OCI-LY3 (cell line): ENCODE results near the gene PRKD3.

Source experiments
- H2AFZ ChIP-seq: fragments of 200-600, 300-600 bp; shearing (Covaris generic); 2 replicates; pipeline ENCODE4 v1.6.0; 2014; ENCODE audit warnings: antibody characterized with exemption, low read depth, low read length
- H3K27ac ChIP-seq: fragments of 200-600, 300-600 bp; sonication (generic); 2 replicates; pipeline ENCODE4 v1.5.1; 2014; ENCODE audit warnings: mild to moderate bottlenecking, low read length, moderate library complexity, mixed read lengths
- H3K27me3 ChIP-seq: fragments of 200-600, 300-600 bp; sonication (generic); 2 replicates; pipeline ENCODE4 v1.6.1; 2014; ENCODE audit warnings: low read depth, low read length, mixed read lengths
- H3K36me3 ChIP-seq: fragments of 200-600, 300-600 bp; sonication (generic); replicated peaks from 2 replicates; pipeline ENCODE3; 2014; ENCODE audit warnings: low read depth, low read length, mixed read lengths
- H3K4me1 ChIP-seq: fragments of 300-600, 200-600 bp; sonication (generic); 2 replicates; pipeline ENCODE4 v1.6.1; 2014; ENCODE audit warnings: low read length, mixed read lengths
- H3K4me2 ChIP-seq: fragments of 200-600, 300-600 bp; sonication (generic); 2 replicates; pipeline ENCODE4 v1.6.1; 2014; ENCODE audit warnings: low read length, mixed read lengths
- H3K4me3 ChIP-seq: fragments of 300-600, 200-600 bp; sonication (generic); 2 replicates; pipeline ENCODE4 v1.5.1; 2014; ENCODE audit warnings: antibody characterized with exemption, mild to moderate bottlenecking, low read length, moderate library complexity
- H3K79me2 ChIP-seq: fragments of 300-600, 200-600 bp; shearing (Covaris generic); 2 replicates; pipeline ENCODE4 v1.6.1; 2014; ENCODE audit warnings: mild to moderate bottlenecking, low read length, mixed read lengths
- H3K9ac ChIP-seq: fragments of 300-600, 200-600 bp; shearing (Covaris generic); 2 replicates; pipeline ENCODE4 v1.6.0; 2014; ENCODE audit warnings: mild to moderate bottlenecking, low read length, moderate library complexity
- H3K9me3 ChIP-seq: fragments of 200-600, 300-600 bp; shearing (Covaris generic); 2 replicates; pipeline ENCODE4 v1.6.1; 2014; ENCODE audit warnings: low read length, mixed read lengths; ENCODE audit not compliant: insufficient read depth
- H4K20me1 ChIP-seq: fragments of 200-600, 300-600 bp; sonication (generic); 2 replicates; pipeline ENCODE4 v1.6.1; 2016; ENCODE audit warnings: low read length, mixed read lengths; ENCODE audit not compliant: insufficient read depth
- EZH2phosphoT487 ChIP-seq: fragments of 200-600 bp; shearing (Covaris generic); IDR thresholded peaks from 2 replicates; pipeline ENCODE4 v1.6.1; 2018; ENCODE audit warnings: antibody characterized with exemption, mixed run types, low read depth
- TF ChIP-seq, protein P1 (sequence below): fragments of 200-600, 300-600 bp; sonication (generic); IDR thresholded peaks from 2 replicates; pipeline ENCODE4 v1.5.1; 2014; ENCODE audit warnings: antibody characterized with exemption, low read length, low read depth

Gene PRKD3

GRCh38 chr2:37357069-37357468, 32.4 kb upstream of the PRKD3 start:
- no peaks in the 10 kb centered on the region; the same call in 1 of the 2 replicates for H3K9me3 ChIP-seq
- peak overlapping the region; percentile 67 for H3K4me2 ChIP-seq
- peaks cover 20% of the 10 kb centered on the region for H3K4me1 ChIP-seq
- H3K27ac ChIP-seq, result no peak overlapping the region
- H2AFZ ChIP-seq, result no peak overlapping the region
- H3K4me3 ChIP-seq, result 0 out of 2 replicates have a peak overlapping the region, but pooled peaks have one; percentile 60
- no peaks in the 10 kb centered on the region for H3K36me3 ChIP-seq
- no peaks in the 10 kb centered on the region for H3K79me2 ChIP-seq
- peaks cover 83% of the 10 kb centered on the region for H3K27me3 ChIP-seq
- peaks cover 2% of the 10 kb centered on the region; the same call in 1 of the 2 replicates for H4K20me1 ChIP-seq
- no peak for TF ChIP-seq EZH2phosphoT487
- TF ChIP-seq, protein P1, sequence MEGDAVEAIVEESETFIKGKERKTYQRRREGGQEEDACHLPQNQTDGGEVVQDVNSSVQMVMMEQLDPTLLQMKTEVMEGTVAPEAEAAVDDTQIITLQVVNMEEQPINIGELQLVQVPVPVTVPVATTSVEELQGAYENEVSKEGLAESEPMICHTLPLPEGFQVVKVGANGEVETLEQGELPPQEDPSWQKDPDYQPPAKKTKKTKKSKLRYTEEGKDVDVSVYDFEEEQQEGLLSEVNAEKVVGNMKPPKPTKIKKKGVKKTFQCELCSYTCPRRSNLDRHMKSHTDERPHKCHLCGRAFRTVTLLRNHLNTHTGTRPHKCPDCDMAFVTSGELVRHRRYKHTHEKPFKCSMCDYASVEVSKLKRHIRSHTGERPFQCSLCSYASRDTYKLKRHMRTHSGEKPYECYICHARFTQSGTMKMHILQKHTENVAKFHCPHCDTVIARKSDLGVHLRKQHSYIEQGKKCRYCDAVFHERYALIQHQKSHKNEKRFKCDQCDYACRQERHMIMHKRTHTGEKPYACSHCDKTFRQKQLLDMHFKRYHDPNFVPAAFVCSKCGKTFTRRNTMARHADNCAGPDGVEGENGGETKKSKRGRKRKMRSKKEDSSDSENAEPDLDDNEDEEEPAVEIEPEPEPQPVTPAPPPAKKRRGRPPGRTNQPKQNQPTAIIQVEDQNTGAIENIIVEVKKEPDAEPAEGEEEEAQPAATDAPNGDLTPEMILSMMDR, result no peak
- no peak overlapping the region for H3K9ac ChIP-seq

- Histone ChIP-seq H2AFZ (peak overlapping the region; percentile 66), H3K36me3 (no peaks in the 10 kb centered on the region), H3K27me3 (peaks cover 75% of the 10 kb centered on the region), H3K27ac (no peak overlapping the region), H3K79me2 (no peaks in the 10 kb centered on the region), H3K4me2 (peak overlapping the region; percentile 67), H3K9ac (0 out of 2 replicates have a peak overlapping the region, but pooled peaks have one; percentile 1), H3K4me3 (peak overlapping the region; percentile 60), H3K4me1 (peaks cover 20% of the 10 kb centered on the region), H4K20me1 (peaks cover under 1% of the 10 kb centered on the region; the same call in 1 of the 2 replicates), H3K9me3 (no peaks in the 10 kb centered on the region; the same call in 1 of the 2 replicates)
- TF ChIP-seq, protein P1, result no peak
- no peak for TF ChIP-seq EZH2phosphoT487
Observed at GRCh38 chr2:37356299-37356698, 31.7 kb upstream of the PRKD3 start.

DNA sequence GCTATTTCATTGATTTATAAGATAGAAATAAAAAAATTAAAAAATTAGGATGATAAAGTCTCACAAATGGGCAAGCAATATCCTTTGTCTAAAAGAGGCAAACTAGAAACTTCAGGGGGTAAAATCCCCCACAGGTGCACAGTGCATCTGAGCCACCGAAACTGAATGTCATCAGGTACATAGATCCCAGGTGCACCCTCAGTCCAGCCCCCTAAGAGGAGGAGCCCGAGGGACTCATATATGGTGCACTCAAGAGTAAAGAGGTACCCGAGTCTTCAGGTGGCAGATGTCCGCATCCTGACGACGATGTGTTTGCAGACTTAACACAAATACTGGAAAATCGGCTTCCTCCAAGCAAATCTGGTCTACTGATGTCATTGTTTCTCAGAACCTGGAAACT, 31.1 kb upstream of the PRKD3 start:
- peak overlapping the region; percentile 67 for H3K4me2 ChIP-seq
- no peak overlapping the region for H3K9ac ChIP-seq
- H3K4me1 ChIP-seq, result peaks cover 25% of the 10 kb centered on the region
- H3K9me3 ChIP-seq, result no peaks in the 10 kb centered on the region; the same call in 1 of the 2 replicates
- no peak overlapping the region for H2AFZ ChIP-seq
- peaks cover 72% of the 10 kb centered on the region for H3K27me3 ChIP-seq
- no peaks in the 10 kb centered on the region for H3K79me2 ChIP-seq
- TF ChIP-seq EZH2phosphoT487, result no peak
- TF ChIP-seq, protein P1, result no peak
- H3K4me3 ChIP-seq, result peak overlapping the region; percentile 60
- H4K20me1 ChIP-seq, result no peaks in the 10 kb centered on the region
- H3K27ac ChIP-seq, result no peak overlapping the region
- no peaks in the 10 kb centered on the region for H3K36me3 ChIP-seq

DNA sequence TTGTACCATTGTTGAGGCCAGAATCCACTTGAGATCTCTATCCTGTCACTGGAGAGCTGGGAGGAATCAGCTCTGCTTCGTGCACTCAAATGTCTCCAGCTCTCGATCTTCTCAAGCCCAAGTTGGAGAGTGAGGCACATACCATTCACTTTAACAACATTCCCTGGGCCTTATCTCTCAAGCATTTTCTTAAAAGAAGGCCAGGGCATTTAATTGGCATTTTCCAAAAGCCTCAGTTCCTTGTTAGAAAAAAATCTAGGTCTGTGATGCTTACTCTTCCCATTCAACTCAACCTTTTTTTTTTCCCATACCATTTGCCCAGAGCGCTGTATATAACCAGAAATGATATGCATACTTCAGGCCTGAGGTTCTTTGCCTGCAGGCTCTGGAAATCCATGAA, 29.9 kb upstream of the PRKD3 start:
- Histone ChIP-seq H3K4me3 (no peak overlapping the region), H3K4me1 (peaks cover 37% of the 10 kb centered on the region), H3K27ac (no peak overlapping the region), H3K9ac (no peak overlapping the region), H3K27me3 (peaks cover 60% of the 10 kb centered on the region), H3K36me3 (no peaks in the 10 kb centered on the region), H3K79me2 (no peaks in the 10 kb centered on the region), H3K9me3 (no peaks in the 10 kb centered on the region; the same call in 1 of the 2 replicates), H4K20me1 (no peaks in the 10 kb centered on the region), H3K4me2 (no peak overlapping the region), H2AFZ (no peak overlapping the region)
- TF ChIP-seq EZH2phosphoT487, result no peak
- TF ChIP-seq, protein P1, result no peak
